Measurements from ENCODE around the gene ARHGEF5.
"Not testable (repeated sequence)": the region's sequence is repeated elsewhere in the genome, so short reads cannot be mapped to it uniquely, and the experiment has no call there.

The ARHGEF5 gene

GRCh38 chr7:144369221-144369620 is 14.0 kb downstream of the ARHGEF5 start:
- POLR2A ChIA-PET; CTCF ChIA-PET; DNase-seq (ENCODE audit: extremely low spot score): not testable (repeated sequence)

- no peak for TF ChIP-seq L3MBTL2 (conservative IDR thresholded peaks at IDR 0.05)
- TF ChIP-seq ELF4 (IDR thresholded peaks at IDR 0.05), result no peak
- TF ChIP-seq TARDBP (IDR thresholded peaks at IDR 0.05), result no peak
- TF ChIP-seq LEF1 (IDR thresholded peaks at IDR 0.05; ENCODE audit: borderline replicate concordance), result no peak
- no peak for TF ChIP-seq SUZ12 (IDR thresholded peaks at IDR 0.05)
- TF ChIP-seq SP1 (IDR thresholded peaks at IDR 0.05), result no peak
- no peak for TF ChIP-seq FOXK2 (IDR thresholded peaks at IDR 0.05)
- no peak for TF ChIP-seq HDGF (IDR thresholded peaks at IDR 0.05; ENCODE audit: borderline replicate concordance)
- TF ChIP-seq CTBP1 (IDR thresholded peaks at IDR 0.05; ENCODE audit: borderline replicate concordance), result no peak
- TF ChIP-seq ARNT (IDR thresholded peaks at IDR 0.05), result no peak
- TF ChIP-seq, protein P1, sequence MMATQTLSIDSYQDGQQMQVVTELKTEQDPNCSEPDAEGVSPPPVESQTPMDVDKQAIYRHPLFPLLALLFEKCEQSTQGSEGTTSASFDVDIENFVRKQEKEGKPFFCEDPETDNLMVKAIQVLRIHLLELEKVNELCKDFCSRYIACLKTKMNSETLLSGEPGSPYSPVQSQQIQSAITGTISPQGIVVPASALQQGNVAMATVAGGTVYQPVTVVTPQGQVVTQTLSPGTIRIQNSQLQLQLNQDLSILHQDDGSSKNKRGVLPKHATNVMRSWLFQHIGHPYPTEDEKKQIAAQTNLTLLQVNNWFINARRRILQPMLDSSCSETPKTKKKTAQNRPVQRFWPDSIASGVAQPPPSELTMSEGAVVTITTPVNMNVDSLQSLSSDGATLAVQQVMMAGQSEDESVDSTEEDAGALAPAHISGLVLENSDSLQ (IDR thresholded peaks at IDR 0.05), result no peak
- TF ChIP-seq NFRKB (IDR thresholded peaks at IDR 0.05), result no peak
- TF ChIP-seq BHLHE40 (IDR thresholded peaks at IDR 0.05; ENCODE audit: borderline replicate concordance), result no peak
- no peak for TF ChIP-seq ZNF384 (IDR thresholded peaks at IDR 0.05)
- TF ChIP-seq FOXM1 (IDR thresholded peaks at IDR 0.05; ENCODE audit: borderline replicate concordance), result no peak
- no peak for TF ChIP-seq FOXA1 (IDR thresholded peaks at IDR 0.05)
- DNase-seq (ENCODE audit: extremely low spot score), result no peak
- ChIA-PET CTCF (no interaction called here), POLR2A (no interaction called here)
Measured at GRCh38 chr7:144378651-144379050, 23.4 kb downstream of the ARHGEF5 start.

- ChIA-PET POLR2A (no interaction called here), CTCF (interaction anchor here (0.6 kb wide), 1 partner anchor 911 kb away, joined by 4 read pairs; no protein-coding TSS in a partner anchor)
- no peak for DNase-seq (ENCODE audit: extremely low spot score)
- no peak for TF ChIP-seq ARNT (IDR thresholded peaks at IDR 0.05)
- no peak for TF ChIP-seq ELF4 (IDR thresholded peaks at IDR 0.05)
- TF ChIP-seq FOXA1 (IDR thresholded peaks at IDR 0.05), result no peak
- no peak for TF ChIP-seq ZNF384 (IDR thresholded peaks at IDR 0.05)
- TF ChIP-seq CTBP1 (IDR thresholded peaks at IDR 0.05; ENCODE audit: borderline replicate concordance), result no peak
- no peak for TF ChIP-seq SUZ12 (IDR thresholded peaks at IDR 0.05)
- no peak for TF ChIP-seq BHLHE40 (IDR thresholded peaks at IDR 0.05; ENCODE audit: borderline replicate concordance)
- TF ChIP-seq HDGF (IDR thresholded peaks at IDR 0.05; ENCODE audit: borderline replicate concordance), result no peak
- no peak for TF ChIP-seq NFRKB (IDR thresholded peaks at IDR 0.05)
- no peak for TF ChIP-seq FOXK2 (IDR thresholded peaks at IDR 0.05)
- no peak for TF ChIP-seq L3MBTL2 (conservative IDR thresholded peaks at IDR 0.05)
- no peak for TF ChIP-seq LEF1 (IDR thresholded peaks at IDR 0.05; ENCODE audit: borderline replicate concordance)
- no peak for TF ChIP-seq FOXM1 (IDR thresholded peaks at IDR 0.05; ENCODE audit: borderline replicate concordance)
- TF ChIP-seq, protein P1 (IDR thresholded peaks at IDR 0.05), result no peak
Measured at GRCh38 chr7:144379776-144380384, 24.7 kb downstream of the ARHGEF5 start.

GRCh38 chr7:144384071-144384470 is 28.9 kb downstream of the ARHGEF5 start:
- DNase-seq (ENCODE audit: extremely low spot score), result no peak
- ChIA-PET CTCF (interaction anchor here (1.1 kb wide), 1 partner anchor 256 kb away, joined by 4 read pairs; no protein-coding TSS in a partner anchor), POLR2A (no interaction called here)
- TF ChIP-seq, protein P1 (IDR thresholded peaks at IDR 0.05), result no peak

- no peak for TF ChIP-seq FOXA1 (IDR thresholded peaks at IDR 0.05)
- TF ChIP-seq, protein P1 (IDR thresholded peaks at IDR 0.05), result no peak
- no peak for TF ChIP-seq SUZ12 (IDR thresholded peaks at IDR 0.05)
- TF ChIP-seq TARDBP (IDR thresholded peaks at IDR 0.05), result no peak
- TF ChIP-seq L3MBTL2 (conservative IDR thresholded peaks at IDR 0.05), result no peak
- no peak for TF ChIP-seq SP1 (IDR thresholded peaks at IDR 0.05)
- TF ChIP-seq NFRKB (IDR thresholded peaks at IDR 0.05), result no peak
- no peak for TF ChIP-seq ARNT (IDR thresholded peaks at IDR 0.05)
- no peak for TF ChIP-seq HDGF (IDR thresholded peaks at IDR 0.05; ENCODE audit: borderline replicate concordance)
- TF ChIP-seq FOXM1 (IDR thresholded peaks at IDR 0.05; ENCODE audit: borderline replicate concordance), result no peak
- TF ChIP-seq FOXK2 (IDR thresholded peaks at IDR 0.05), result no peak
- TF ChIP-seq BHLHE40 (IDR thresholded peaks at IDR 0.05; ENCODE audit: borderline replicate concordance), result no peak
- TF ChIP-seq ELF4 (IDR thresholded peaks at IDR 0.05), result no peak
- no peak for TF ChIP-seq CTBP1 (IDR thresholded peaks at IDR 0.05; ENCODE audit: borderline replicate concordance)
- TF ChIP-seq LEF1 (IDR thresholded peaks at IDR 0.05; ENCODE audit: borderline replicate concordance), result no peak
- TF ChIP-seq ZNF384 (IDR thresholded peaks at IDR 0.05), result no peak
- ChIA-PET POLR2A (no interaction called here), CTCF (interaction anchor here (1.1 kb wide), 1 partner anchor 257 kb away, joined by 4 read pairs; no protein-coding TSS in a partner anchor)
- DNase-seq (ENCODE audit: extremely low spot score), result no peak
Measured at GRCh38 chr7:144384555-144385245, 29.5 kb downstream of the ARHGEF5 start.
